GM20431 (cell line): ENCODE data around the gene RAB29.
"Not testable (repeated sequence)": the region's sequence is repeated elsewhere in the genome, so short reads cannot be mapped to it uniquely, and the experiment has no call there.

Experiments used
- in situ Hi-C: fragments of 300-500 bp; cut with MseI, MboI; formaldehyde crosslinking; loops from one replicate; pipeline ENCODE4 v1.15.0; 2020; ENCODE audit warnings: low sequenced_read_pairs; ENCODE audit not compliant: unreplicated experiment

Gene RAB29, protein sequence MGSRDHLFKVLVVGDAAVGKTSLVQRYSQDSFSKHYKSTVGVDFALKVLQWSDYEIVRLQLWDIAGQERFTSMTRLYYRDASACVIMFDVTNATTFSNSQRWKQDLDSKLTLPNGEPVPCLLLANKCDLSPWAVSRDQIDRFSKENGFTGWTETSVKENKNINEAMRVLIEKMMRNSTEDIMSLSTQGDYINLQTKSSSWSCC

DNA sequence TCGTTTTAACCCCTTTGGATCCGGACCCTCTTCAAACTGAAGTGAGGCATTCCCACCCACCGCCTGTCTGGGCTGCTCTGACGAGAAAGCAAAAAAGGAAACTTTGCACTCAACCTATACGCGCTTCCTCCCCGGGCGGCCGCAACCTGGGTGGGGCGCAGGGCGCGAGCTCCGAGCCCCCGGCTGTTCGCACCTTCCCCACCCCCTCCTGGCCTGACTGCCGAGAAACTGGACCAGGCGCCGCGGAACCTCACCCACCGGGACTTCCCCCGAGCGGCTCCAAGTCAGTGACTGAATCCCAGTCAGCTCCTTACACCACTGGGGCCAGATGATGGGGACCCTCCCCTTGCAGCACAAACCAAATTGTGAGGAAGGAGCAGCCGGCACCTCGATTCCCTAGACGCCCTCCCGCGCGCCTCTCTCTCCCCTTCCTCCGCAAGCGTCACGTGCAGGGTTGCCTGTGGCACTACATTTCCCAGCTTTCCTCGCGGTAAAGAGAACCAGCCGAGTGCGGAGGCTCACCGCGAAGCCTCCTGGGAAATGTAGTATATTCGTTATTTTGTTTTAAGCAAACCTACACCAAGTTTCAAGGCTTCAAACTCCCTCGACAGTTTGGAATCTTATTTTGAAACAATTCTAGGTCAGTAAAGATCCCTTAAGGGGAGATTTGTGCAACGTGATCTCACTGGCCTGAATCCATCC, at the start of gene RAB29:
TSS of gene RAB29 (minus strand) at position 468 of the 702 bp plus-strand sequence. CDS start 526 bp downstream, outside the sequence.
- in situ Hi-C loops: loop anchor here (25.0 kb wide), 1 partner anchor 337 kb away; the partner anchor contains the start of gene AVPR1B

DNA sequence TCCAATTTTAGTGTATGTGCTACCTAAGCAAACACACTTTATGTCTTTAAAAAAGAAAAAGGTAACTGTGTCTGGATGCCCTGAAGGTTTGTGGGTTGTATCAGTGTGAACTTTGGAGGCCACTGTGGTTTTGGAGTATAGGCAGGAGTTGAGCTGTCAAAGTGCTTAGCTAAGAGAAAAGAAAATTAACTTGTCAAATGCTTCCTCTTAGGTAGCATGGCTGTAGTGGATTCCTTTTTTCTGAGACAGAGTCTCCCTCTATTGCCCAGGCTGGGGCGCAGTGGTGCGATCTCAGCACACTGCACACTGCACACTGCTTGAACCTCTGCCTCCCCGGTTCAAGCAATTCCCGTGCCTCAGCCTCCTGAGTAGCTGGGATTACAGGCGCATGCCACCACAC, 48.9 kb upstream of the RAB29 start:
- in situ Hi-C loops: no loop called here

DNA sequence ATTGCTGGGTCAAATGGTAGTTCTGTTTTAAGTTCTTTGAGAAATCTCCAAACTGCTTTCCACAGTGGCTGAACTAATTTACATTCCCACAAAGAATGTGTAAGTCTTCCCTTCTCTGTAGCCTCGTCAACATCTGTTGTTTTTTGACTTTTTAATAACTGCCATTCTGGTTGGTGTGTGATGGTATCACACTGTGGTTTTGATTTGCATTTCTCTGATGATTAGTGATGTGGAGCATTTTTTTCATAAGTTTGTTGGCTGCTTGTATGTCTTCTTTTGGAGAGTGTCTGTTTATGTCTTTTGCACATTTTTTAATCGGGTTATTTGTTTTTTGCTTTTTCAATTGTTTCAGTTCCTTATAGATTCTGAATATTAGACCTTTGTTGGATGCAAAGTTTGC, 48.0 kb upstream of the RAB29 start:
- in situ Hi-C loops: not testable (repeated sequence)

DNA sequence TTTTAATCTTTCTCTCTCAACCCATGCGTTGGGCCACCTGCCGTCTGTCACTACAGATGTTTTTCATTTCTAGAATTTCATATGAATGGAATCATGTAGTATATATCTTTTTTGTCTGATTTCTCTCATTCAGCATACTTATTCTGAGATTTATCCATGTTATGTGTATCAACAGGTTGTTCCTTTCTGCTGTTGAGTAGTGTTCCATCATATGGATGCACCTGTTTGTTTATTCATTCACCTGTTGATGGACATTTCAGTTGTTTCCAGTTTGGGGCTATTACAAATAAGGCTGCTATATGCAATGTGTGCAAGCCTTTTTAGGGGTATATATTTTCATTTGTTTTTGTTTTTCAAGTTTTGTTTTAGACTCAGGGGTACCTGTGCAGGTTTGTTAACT, 47.1 kb upstream of the RAB29 start:
- in situ Hi-C loops: no loop called here

DNA sequence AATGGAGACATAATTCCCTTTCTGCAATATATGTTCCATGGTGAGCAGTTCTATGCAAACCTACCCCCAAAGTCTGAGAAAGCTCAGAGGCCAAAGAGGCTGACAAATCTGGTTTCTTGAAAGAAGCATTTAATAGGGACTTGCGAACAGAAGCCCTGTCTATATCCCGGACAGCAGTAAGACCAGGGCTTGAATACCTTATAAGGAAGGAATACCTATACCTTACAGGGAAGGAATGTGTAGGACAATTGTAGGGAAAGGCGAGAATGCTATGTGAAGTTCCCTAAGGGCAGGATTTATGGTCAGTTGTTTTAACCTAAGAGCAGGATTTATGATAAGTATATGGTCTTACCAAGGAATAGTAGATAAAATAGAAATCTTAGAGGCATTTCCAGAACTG, 42.7 kb upstream of the RAB29 start:
- in situ Hi-C loops: no loop called here

DNA sequence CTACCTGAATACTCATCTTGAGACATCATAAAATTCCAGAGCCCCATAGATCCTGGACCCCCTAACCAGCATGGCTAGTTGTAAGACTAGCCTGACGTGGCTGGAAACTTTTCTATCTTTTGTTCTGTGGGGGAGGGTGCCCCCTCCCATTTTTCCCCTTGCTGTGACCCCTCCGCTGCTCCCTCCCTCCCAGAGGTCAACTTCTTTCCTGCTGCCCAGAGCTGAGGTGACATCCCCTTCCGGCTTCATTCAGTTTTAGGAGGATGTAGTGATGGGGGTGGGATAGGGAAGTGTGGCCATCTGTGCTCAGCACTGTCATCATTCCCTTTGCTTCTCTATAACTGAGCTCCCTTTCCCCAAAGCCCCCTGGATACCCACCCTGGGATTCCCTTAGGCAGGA, 42.1 kb upstream of the RAB29 start:
- in situ Hi-C loops: no loop called here

DNA sequence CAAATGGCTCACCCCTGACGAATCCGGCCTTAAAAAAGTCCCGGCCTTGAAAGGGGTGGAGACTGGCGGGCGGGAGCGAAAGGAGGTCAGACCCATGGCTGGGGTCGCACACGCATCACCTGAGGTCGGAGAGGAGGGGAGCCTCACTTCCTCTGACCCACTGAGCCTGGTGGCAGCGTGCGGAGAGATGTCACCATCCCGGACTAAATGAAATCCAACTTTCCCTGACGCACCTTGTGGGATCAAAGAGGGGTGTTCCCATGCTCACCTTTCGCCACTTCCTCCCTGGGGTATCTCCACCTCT, 38.4 kb upstream of the RAB29 start:
- in situ Hi-C loops: no loop called here

DNA sequence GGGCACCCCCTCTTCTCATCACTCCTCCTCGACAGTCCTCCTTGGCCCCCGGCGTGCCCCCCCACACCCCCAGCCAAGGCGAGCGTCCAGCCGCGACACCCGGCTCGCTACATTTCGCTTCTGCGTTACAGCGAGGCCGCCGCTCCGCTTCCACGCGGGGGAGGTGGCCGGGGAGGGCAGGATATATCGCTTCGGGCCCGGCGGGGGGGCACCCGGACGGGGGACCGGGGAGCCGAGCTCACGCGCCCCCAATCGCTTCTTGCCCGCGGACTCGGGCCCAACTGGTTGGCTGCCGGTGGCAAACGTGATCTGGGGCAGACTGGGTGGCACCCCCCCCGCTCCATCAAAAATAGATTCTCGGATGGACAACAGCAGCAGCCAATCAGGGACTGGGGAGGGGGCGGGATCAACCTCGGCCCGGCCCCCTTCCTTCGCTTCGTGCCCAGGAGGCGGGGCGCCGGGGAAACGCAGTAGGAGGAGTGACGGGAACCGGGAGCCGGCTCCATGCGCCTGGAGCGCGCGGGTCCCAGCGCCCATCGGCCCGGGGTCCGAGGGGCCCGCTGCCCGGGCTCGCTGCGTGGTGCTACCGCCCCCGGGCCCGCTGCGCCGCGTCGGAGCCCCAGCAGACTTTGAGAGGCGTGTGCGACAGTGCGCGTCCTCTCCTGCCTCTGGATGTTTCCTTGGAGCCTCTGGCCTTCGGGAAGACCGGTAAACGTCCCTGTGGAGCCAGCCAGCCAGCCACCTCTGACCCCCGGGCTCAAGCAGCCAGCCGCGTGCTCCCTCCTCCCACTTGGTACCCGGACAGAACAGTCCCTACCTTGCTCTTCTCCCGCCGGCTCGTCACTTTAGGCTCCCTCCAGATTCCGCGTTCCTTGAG, 37.8 kb upstream of the RAB29 start, which contains the start of gene SLC41A1:
TSS of gene SLC41A1 (minus strand) at position 321 of the 877 bp plus-strand sequence. CDS start 2,757 bp downstream, outside the sequence.
- in situ Hi-C loops: no loop called here

DNA sequence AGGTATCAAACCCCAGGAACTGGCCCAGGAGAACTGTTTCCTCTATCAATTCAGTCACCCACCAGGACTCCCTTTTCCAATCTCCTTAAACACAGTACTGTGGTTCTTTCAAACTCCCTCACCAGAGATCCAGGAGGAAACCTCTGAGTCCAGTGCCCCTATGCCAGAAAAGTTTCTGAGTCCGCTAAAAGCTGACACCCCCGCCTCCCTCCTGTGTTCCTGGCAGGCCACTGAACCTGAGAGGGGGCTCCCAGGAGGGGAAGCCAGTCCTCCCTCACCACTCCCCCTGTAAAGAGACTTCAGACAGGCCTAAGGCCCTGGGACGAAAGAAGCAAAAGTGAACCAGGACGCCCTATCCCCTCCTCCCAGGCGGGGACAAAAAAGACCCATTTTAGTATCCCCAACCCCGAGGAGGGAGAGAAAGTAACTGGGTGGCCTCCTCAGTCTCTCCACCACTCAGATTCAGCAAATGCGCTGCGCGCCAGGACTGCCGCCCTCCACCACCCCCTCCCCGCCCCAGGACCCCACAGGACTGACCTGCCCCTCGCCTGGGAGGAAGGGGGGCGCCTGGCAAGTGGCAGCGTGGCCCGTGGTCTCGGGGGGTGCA, 37.1 kb upstream of the RAB29 start:
- in situ Hi-C loops: no loop called here

DNA sequence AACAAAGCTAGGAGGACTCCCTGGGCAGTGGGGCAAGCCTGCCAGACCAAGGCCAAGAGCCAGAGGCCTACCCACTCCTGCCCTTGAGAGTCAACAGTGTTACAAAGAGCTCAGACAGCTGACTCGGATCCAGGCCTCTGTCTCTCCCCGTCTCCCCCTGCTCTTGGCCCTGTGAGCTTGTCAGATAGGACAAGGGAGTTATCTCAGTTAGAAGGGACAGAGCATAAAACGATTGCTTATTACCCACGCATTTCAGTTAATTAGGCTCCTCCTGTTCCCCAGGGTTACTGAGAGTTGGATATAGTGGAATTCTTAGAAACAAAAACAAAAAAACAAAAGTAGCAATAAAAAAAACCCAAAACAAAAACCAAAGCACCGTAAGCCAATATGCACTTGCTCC, 36.4 kb upstream of the RAB29 start:
- in situ Hi-C loops: no loop called here

DNA sequence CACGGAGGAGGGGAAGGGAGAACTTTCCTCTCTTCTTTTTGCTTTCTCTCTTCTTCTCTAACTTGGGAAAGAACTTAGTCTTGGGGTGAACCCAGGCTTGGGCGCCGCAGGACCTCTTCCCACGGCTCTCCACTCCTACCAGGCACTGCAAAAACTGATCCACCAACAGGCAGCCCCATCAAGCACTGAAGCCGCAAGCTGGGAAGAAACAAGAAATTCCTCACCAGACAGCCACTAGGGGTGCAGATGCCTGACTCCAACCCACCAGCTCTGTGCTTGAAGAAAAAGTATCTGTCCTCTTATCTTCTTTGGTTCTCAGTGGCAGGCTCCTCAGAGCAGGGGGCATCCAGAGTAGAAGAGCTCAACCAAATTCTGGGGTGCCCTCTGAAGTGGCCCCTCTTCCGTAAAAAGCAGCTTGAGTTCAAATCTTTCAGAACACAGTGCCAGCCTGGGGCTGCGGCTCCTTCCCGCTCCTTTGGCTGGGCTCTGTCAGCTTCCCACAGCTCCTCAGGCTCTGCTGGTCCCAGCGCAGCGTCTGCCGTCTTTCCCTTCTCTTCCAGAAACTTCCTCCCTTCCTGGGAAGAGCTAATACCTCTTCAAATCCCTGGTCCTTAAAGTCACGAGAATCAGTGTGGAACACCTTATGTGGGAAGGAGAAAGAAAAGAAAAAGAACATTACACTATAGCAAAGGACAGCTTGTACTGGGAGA, 35.3 kb upstream of the RAB29 start:
- in situ Hi-C loops: no loop called here

DNA sequence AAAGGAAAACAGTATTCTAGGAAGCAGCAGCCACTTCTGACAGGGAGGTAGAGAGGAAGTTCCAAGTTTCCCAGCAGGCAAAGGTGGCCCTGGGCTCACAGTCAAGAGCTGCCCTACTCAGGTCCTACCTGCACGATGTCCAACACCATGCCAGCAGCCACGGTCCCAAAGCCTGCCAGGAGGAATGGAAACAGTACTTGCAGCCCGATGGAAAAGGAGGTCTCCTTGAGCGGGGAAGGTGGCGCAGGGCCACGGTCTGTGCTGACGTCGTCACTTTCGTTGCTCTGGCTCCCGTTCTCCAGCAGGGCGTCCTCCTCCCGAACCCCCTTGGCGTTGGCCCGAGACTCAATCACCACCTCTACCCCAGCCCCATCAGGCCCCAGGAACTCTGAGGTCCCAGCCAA, 34.7 kb upstream of the RAB29 start:
- in situ Hi-C loops: no loop called here

DNA sequence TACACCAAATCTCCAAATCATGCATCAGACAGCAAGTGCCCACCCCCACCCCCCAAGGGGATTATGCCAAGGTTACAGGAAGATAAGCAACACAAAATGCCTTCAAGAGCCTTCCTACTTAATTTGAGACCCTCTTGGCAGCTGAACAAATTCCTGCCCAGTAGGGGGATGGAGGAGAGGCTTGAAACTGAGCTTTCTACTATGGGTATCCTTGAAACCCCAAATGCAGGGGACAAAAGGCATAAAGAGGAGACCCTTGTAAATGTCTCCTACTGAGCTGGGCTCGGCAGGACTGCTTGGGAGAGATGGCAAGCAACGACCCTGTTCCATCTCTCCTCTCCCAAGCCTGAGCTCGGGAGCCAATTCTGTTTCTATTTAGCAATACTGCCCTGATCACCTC, 34.2 kb upstream of the RAB29 start:
- in situ Hi-C loops: no loop called here

DNA sequence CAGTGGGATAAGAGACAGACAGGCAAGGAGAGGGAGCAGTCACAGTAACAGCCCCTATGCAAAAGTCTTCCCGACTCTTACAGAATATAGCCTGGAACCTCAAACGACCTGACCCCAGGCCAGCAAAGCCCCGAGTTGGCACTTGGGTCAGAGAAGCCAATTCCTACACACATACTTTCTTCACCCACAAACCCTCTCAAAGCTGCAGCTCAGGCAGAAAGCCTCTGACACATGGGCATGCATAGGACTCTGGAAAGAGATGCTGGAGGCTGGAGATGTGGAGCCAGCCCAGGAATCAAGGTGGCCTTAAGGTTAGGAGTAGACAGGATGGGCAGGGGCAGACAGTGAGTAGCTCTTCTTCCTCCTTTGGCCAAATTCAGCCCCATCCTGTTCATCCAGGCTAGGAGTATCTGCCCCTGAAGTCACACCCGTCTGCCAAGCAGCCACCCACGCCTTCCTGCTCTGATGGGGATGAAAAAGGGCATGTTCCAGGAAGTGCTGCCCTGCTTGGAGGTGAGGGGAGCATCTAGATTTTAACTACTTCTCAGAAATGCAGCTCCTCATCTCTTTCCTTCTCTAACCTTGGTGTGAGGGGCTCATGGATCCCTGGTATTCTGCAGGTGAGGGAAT, 29.9 kb upstream of the RAB29 start:
- in situ Hi-C loops: no loop called here

DNA sequence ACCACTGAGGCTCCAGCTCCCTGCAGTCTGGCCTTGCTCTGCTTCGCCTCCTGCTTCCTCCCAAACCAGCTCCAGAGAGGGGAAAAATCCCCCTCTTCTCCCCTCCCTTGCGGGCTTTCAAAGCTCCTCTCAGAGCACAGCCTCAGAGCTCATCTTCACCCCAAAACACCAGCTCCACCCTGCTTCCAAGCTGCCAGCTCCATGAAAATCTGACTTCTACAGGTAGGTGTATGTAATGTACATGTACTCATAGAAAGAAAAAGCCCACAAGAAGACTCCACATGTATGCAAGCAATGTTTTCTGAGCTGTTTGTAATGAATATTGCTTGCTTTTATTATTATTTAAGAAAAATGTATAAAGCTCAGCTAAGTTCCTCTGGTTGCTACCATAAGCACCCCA, 29.3 kb upstream of the RAB29 start:
- in situ Hi-C loops: no loop called here

DNA sequence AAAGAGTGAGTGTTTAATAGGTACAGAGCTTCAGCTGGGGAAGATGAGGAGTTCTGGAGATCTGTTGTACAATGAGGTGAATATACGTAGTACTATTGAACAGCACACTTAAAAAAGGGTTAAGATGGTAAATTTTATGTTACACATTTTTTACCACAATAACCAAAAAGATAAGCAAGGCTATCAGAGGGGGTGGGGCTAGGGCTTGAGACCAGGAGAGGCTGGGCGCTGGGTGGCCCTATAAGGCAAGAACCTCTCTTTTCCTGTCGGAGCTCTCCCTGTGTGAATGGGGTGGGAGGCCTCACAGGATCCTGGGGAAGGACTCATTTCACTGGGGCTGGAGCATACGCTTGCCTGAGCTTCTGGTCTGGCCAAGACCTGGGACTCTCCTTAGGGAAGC, 28.7 kb upstream of the RAB29 start:
- in situ Hi-C loops: no loop called here

DNA sequence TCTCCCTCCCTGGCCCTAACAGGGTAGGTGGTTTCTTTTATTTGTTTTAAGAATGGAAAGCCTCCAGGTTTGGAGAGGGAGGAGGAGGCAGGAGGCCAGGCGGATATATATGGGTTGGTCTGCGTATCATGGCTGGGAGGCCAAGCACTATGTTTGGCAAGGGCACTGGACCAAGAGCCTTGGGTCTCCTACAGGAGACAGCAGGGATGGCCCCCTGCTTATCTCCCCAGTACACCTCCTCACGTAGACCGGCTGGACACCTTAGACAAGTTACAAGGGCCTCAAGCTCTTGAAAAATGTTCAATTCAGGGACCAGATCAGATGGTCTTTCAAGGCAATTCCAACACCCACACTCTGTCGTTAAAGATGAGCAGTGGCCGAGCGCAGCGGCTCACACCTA, 26.8 kb upstream of the RAB29 start:
- in situ Hi-C loops: no loop called here

DNA sequence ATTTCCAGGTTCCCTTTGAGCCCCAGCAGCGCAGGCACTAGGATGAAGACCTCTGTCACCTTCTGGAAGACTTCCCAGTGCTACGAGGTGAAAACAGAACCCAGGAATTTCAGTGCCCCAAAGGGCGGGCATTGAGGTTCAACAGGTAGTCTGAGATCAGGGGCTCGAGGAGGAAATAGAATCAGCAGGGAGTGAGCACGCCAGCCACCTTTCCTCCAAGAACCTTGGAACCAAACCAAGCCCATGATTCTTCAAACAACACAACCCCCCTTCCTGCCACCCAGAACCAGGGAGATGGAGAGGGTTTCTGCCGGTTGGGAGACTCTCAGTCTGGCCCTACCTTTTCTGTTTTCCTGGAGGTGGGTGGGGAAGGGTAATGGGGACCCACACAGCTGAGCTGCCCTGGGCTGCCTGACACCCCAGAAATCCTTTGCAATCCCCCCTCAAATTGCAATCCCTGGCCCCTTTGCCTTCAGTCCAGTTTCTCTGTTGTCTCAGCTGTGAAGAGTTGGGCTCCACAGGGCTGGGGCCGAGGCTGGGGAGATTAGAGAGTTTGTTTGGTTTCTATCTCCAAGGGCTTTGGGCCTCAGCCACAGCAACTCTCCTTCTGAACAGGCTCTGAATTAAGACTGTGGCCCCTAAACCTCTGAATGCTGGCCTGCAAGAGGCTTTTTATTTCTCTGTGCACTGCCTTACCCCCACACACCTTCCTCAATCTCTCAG, 25.9 kb upstream of the RAB29 start:
- in situ Hi-C loops: no loop called here

DNA sequence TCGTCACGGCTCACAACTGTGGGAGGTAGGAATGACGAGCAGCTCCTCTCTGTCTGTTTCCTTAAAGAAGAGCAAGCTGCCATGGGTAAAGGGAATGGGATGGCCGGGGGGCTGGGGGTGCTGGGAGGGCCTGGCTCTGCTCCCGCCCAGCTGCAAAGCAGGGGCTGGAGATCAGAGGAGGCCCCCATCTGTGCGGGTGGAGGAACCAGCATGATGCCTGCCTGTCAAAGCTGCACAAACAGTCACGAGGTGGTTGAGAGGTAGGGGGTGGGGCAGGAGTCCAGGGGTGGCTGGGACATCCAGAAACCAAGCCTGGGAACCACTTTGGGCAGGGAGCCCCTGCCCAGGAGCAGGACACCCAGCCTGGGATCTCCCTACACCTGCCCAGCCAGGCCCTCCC, 25.1 kb upstream of the RAB29 start:
- in situ Hi-C loops: no loop called here
